ENCODE measurements around the gene POLDIP3.
"Not testable (repeated sequence)": the region's sequence is repeated elsewhere in the genome, so short reads cannot be mapped to it uniquely, and the experiment has no call there.

POLDIP3 gene

GRCh38 chr22:42549331-42550060 lies 65.2 kb downstream of the POLDIP3 start:
- no peak for DNase-seq

- DNase-seq = no peak
Observed at GRCh38 chr22:42548597-42549330, 65.9 kb downstream of the POLDIP3 start.

GRCh38 chr22:42548126-42548525 lies 66.6 kb downstream of the POLDIP3 start:
- DNase-seq = not testable (repeated sequence)

- no peak for DNase-seq
Observed at GRCh38 chr22:42547562-42547961, 67.1 kb downstream of the POLDIP3 start.

GRCh38 chr22:42544686-42545085 lies 70.0 kb downstream of the POLDIP3 start:
- DNase-seq = no peak

GRCh38 chr22:42539236-42539771 lies 75.4 kb downstream of the POLDIP3 start:
- not testable (repeated sequence) for DNase-seq

- DNase-seq = not testable (repeated sequence)
Observed at GRCh38 chr22:42537199-42537831, 77.4 kb downstream of the POLDIP3 start.

- DNase-seq = not testable (repeated sequence)
Observed at GRCh38 chr22:42536634-42537033, 78.0 kb downstream of the POLDIP3 start.

- DNase-seq = no peak
Observed at GRCh38 chr22:42536166-42536565, 78.5 kb downstream of the POLDIP3 start.

- not testable (repeated sequence) for DNase-seq
Observed at GRCh38 chr22:42535082-42535731, 79.5 kb downstream of the POLDIP3 start.

Data from NCI-H526 treated with DMSO at 0.1 percent for 48 hours (cell line).